HepG2 (cell line): ENCODE measurements around the gene THBS2. TPM values are rescaled to one million over a fixed set of nuclear protein-coding genes. Genes with fewer than 3 reads are reported as not detected.
A peak's percentile ranks its signal among the peaks of the same experiment; 100 is the strongest.

ENCODE experiments used
- ATAC-seq: fragments of 200-7000 bp; cut with Tn5 transposase; 3 replicates; pipeline ENCODE4 v1.9.1; 2020; ENCODE audit warnings: mild to moderate bottlenecking, moderate library complexity
- BruUV-seq: library from RNA; stranded (reverse); fragments of 400-500 nt; replicated peaks from 2 replicates; lab custom pipeline; 2021; lab: Mats Ljungman, UMichigan
- CTCF ChIA-PET: fragments of 300-600 bp; formaldehyde crosslinking; extraction: SDS; loops from one replicate; lab custom pipeline; 2021; ENCODE audit warnings: low total read pairs, inconsistent platforms, low intra/inter-chr PET ratio; lab: Yijun Ruan, JAX
- POLR2A ChIA-PET: fragments of 350-600 bp; sonication (Branson Sonifier 250); formaldehyde crosslinking; loops from one replicate; lab custom pipeline; 2020; ENCODE audit warnings: antibody characterized with exemption, inconsistent platforms; lab: Yijun Ruan, JAX
- DNase-seq: peaks from one replicate; pipeline ENCODE4 v3.0.0-alpha.2; 2015; ENCODE audit warnings: low spot score
- FAIRE-seq: peaks from 3 replicates; lab custom pipeline; 2011; peaks lifted over from hg19 to GRCh38; lab: Jason Lieb, UNC
- H2AFZ ChIP-seq: one replicate; pipeline ENCODE4 v1.6.1; 2011; ENCODE audit warnings: low read length, inconsistent platforms
- H3K27ac ChIP-seq: fragments of 300-600 bp; 3 replicates; pipeline ENCODE4 v1.8.0; 2011; ENCODE audit warnings: mixed run types, mild to moderate bottlenecking, mixed read lengths, low read length, inconsistent platforms; ENCODE audit not compliant: insufficient read depth; ENCODE audit errors: extremely low read length
- H3K27me3 ChIP-seq, 2 experiments: fragments of 200-600 bp in 1 of 2; 2 replicates in 1 of 2; 3 replicates in 1 of 2; pipeline versions ENCODE4 v1.6.0 to v1.8.0; 2011; ENCODE audit warnings: low read length in 2 of 2, mild to moderate bottlenecking in 2 of 2, moderate library complexity in 2 of 2, inconsistent platforms in 1 of 2; ENCODE audit not compliant: insufficient read depth in 2 of 2, control insufficient read depth in 1 of 2
- H3K36me3 ChIP-seq, 2 experiments: fragments of 200-600 bp in 1 of 2; replicated peaks in 1 of 2; 2 replicates in 1 of 2; 3 replicates in 1 of 2; pipeline versions ENCODE4 v1.5.1 to v1.8.0; 2011; ENCODE audit warnings: low read length in 2 of 2, inconsistent platforms in 1 of 2; ENCODE audit not compliant: insufficient read depth in 2 of 2, control insufficient read depth in 1 of 2
- H3K4me1 ChIP-seq: 2 replicates; pipeline ENCODE4 v1.5.1; 2012; ENCODE audit warnings: low read length, inconsistent platforms; ENCODE audit not compliant: insufficient read depth
- H3K4me2 ChIP-seq: 2 replicates; pipeline ENCODE4 v1.6.0; 2011; ENCODE audit warnings: low read depth, low read length, inconsistent platforms
- H3K4me3 ChIP-seq, 3 experiments: fragments of 200-600 bp in 1 of 3; sonication (generic), shearing (Covaris generic) in 1 of 3; replicated peaks in 1 of 3; 2 replicates each; pipeline ENCODE4 v1.5.1; 2011 to 2016; ENCODE audit warnings: low read length in 3 of 3, inconsistent platforms in 2 of 3, low read depth in 2 of 3, mild to moderate bottlenecking in 2 of 3, control low read depth in 1 of 3, mixed read lengths in 1 of 3; ENCODE audit not compliant: insufficient read depth in 1 of 3
- H3K79me2 ChIP-seq: one replicate; pipeline ENCODE4 v1.6.1; 2011; ENCODE audit warnings: low read length, inconsistent platforms; ENCODE audit not compliant: insufficient read depth
- H3K9ac ChIP-seq: 2 replicates; pipeline ENCODE4 v1.6.0; 2011; ENCODE audit warnings: mild to moderate bottlenecking, low read depth, low read length, inconsistent platforms; ENCODE audit not compliant: insufficient read depth
- H3K9me3 ChIP-seq: 2 replicates; pipeline ENCODE4 v1.5.1; 2012; ENCODE audit warnings: mild to moderate bottlenecking, low read length
- H4K20me1 ChIP-seq: 2 replicates; pipeline ENCODE4 v1.6.0; 2011; ENCODE audit warnings: inconsistent platforms, mild to moderate bottlenecking, low read length, moderate library complexity; ENCODE audit not compliant: insufficient read depth
- ESRRA ChIP-seq: sonication (generic); formaldehyde crosslinking; IDR thresholded peaks from 2 replicates; pipeline ENCODE4 v1.5.1; 2020; ENCODE audit warnings: mild to moderate bottlenecking, low read depth, missing genetic modification reagents
- JUN ChIP-seq: sonication (generic); formaldehyde crosslinking; IDR thresholded peaks from 2 replicates; pipeline ENCODE4 v1.4.0; 2020; ENCODE audit warnings: mild to moderate bottlenecking, missing genetic modification reagents
- PAF1 ChIP-seq: IDR thresholded peaks from 2 replicates; pipeline ENCODE4 v1.6.1; 2016; ENCODE audit warnings: missing genetic modification reagents, missing compliant biosample characterization
- ZNF878 ChIP-seq: sonication (generic); formaldehyde crosslinking; IDR thresholded peaks from 2 replicates; pipeline ENCODE4 v1.8.1; 2023; ENCODE audit warnings: mild to moderate bottlenecking, missing genetic modification reagents, moderate library complexity
- WGBS: methylation state at CpG from one replicate; pipeline ENCODE4 v1.1.6; 2017; ENCODE audit warnings: low lambda C conversion rate; 5-methylcytosine and 5-hydroxymethylcytosine counted together
- in situ Hi-C: cut with HindIII; loops from 2 replicates; pipeline ENCODE4 v1.10.0; 2017; ENCODE audit warnings: low pct_unique_long_range_greater_than_20kb; ENCODE audit not compliant: extremely low pct_ligation_motif_present
- intact Hi-C: fragments of 100-400 bp; cut with micrococcal nuclease; formaldehyde crosslinking; loops from one replicate; pipeline ENCODE4 v1.10.0; 2022; ENCODE audit not compliant: unreplicated experiment
- polyA plus RNA-seq, 8 experiments: library from polyadenylated mRNA; depleted of rRNA in 3 of 8; stranded (reverse) in 7 of 8; unstranded in 1 of 8; fragments of >200 nt; fragmentation: Illumina TruSeq in 4 of 8; extraction: Trizol in 4 of 8; gene quantifications; 2 replicates each; pipeline versions ENCODE4 v1.2.1 to v1.2.3, GENCODE V29; 2011 to 2016; ENCODE audit warnings: low read depth in 4 of 8, missing spikeins in 1 of 8, mixed read lengths in 1 of 8; ENCODE audit not compliant: insufficient read depth in 1 of 8
- total RNA-seq, 5 experiments: library from RNA; depleted of rRNA; stranded (reverse); fragments of >200 nt; fragmentation: Illumina TruSeq; extraction: Trizol; gene quantifications; 2 replicates each; pipeline ENCODE4 v1.2.3, GENCODE V29; 2016; ENCODE audit warnings: low read depth in 1 of 5
- TF ChIP-seq, protein P1 (sequence below): fragments of 450-650 bp; IDR thresholded peaks from 2 replicates; pipeline ENCODE4 v1.6.1; 2016
- TF ChIP-seq, protein P2 (sequence below): sonication (generic); formaldehyde crosslinking; IDR thresholded peaks from 2 replicates; pipeline ENCODE4 v1.4.0; 2020; ENCODE audit warnings: missing genetic modification reagents, borderline replicate concordance
- TF ChIP-seq, protein P3 (sequence below): sonication (generic); formaldehyde crosslinking; IDR thresholded peaks from 2 replicates; pipeline ENCODE4 v1.9.0; 2021; ENCODE audit warnings: missing genetic modification reagents, mild to moderate bottlenecking, borderline replicate concordance

THBS2 gene
- total and polyA plus RNA-seq, 2 of the 13 experiments (the other 11 are each of a cell fraction or from before 2014, with no cell fraction given): 0.12 to 0.15 TPM

DNA sequence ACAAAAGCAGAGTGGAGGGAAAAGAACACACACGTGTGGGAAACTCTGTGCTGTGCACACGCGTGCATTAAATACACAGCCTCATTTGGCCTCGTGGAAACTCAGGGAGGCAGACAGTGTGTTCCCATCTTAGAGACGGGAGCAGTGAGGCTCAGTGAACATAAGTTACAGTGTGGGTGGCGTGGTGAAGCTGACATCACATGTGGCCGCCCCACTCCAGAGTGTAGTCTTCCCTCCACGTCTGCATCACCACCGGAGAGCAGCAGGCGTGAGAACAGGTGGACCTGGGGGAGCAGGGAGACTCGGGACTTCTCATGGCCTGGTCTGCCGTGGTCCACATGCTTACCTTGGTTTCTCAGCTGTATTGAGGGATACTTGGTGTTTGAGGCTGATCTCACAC lies 51.7 kb downstream of the THBS2 start:
- Histone ChIP-seq H4K20me1 (no peaks in the 10 kb centered on the region), H2AFZ (no peak overlapping the region), H3K4me2 (no peak overlapping the region), H3K9ac (no peak overlapping the region), H3K79me2 (no peaks in the 10 kb centered on the region), H3K27ac (no peak overlapping the region), H3K27me3 (peaks cover 2 to 12% of the 10 kb centered on the region in 2 experiments; a peak in 2 of 5 replicates), H3K4me3 (no peak overlapping the region), H3K4me1 (no peaks in the 10 kb centered on the region), H3K36me3 (no peaks in the 10 kb centered on the region), H3K9me3 (peaks cover 8% of the 10 kb centered on the region; the same call in 1 of the 2 replicates)
- ATAC-seq: no peak
- no TSS peak for BruUV-seq
- no peak for DNase-seq
- WGBS: 35% methylated on average over 12 of the region's 12 CpGs
- TF ChIP-seq, protein P1, sequence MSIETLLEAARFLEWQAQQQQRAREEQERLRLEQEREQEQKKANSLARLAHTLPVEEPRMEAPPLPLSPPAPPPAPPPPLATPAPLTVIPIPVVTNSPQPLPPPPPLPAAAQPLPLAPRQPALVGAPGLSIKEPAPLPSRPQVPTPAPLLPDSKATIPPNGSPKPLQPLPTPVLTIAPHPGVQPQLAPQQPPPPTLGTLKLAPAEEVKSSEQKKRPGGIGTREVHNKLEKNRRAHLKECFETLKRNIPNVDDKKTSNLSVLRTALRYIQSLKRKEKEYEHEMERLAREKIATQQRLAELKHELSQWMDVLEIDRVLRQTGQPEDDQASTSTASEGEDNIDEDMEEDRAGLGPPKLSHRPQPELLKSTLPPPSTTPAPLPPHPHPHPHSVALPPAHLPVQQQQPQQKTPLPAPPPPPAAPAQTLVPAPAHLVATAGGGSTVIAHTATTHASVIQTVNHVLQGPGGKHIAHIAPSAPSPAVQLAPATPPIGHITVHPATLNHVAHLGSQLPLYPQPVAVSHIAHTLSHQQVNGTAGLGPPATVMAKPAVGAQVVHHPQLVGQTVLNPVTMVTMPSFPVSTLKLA: peak; percentile 51
- TF ChIP-seq PAF1 (CRISPR knock-in tag) (no peak), ESRRA (CRISPR knock-in tag) (no peak), JUN (CRISPR knock-in tag) (no peak), ZNF878 (CRISPR knock-in tag) (no peak)
- TF ChIP-seq, protein P2, sequence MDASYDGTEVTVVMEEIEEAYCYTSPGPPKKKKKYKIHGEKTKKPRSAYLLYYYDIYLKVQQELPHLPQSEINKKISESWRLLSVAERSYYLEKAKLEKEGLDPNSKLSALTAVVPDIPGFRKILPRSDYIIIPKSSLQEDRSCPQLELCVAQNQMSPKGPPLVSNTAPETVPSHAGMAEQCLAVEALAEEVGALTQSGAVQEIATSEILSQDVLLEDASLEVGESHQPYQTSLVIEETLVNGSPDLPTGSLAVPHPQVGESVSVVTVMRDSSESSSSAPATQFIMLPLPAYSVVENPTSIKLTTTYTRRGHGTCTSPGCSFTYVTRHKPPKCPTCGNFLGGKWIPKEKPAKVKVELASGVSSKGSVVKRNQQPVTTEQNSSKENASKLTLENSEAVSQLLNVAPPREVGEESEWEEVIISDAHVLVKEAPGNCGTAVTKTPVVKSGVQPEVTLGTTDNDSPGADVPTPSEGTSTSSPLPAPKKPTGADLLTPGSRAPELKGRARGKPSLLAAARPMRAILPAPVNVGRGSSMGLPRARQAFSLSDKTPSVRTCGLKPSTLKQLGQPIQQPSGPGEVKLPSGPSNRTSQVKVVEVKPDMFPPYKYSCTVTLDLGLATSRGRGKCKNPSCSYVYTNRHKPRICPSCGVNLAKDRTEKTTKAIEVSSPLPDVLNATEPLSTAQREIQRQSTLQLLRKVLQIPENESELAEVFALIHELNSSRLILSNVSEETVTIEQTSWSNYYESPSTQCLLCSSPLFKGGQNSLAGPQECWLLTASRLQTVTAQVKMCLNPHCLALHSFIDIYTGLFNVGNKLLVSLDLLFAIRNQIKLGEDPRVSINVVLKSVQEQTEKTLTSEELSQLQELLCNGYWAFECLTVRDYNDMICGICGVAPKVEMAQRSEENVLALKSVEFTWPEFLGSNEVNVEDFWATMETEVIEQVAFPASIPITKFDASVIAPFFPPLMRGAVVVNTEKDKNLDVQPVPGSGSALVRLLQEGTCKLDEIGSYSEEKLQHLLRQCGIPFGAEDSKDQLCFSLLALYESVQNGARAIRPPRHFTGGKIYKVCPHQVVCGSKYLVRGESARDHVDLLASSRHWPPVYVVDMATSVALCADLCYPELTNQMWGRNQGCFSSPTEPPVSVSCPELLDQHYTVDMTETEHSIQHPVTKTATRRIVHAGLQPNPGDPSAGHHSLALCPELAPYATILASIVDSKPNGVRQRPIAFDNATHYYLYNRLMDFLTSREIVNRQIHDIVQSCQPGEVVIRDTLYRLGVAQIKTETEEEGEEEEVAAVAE (CRISPR knock-in tag): no peak
- TF ChIP-seq, protein P3, sequence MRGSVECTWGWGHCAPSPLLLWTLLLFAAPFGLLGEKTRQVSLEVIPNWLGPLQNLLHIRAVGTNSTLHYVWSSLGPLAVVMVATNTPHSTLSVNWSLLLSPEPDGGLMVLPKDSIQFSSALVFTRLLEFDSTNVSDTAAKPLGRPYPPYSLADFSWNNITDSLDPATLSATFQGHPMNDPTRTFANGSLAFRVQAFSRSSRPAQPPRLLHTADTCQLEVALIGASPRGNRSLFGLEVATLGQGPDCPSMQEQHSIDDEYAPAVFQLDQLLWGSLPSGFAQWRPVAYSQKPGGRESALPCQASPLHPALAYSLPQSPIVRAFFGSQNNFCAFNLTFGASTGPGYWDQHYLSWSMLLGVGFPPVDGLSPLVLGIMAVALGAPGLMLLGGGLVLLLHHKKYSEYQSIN (CRISPR knock-in tag): no peak
- intact Hi-C loops (no loop called here), in situ Hi-C loops (no loop called here)
- ChIA-PET POLR2A (no interaction called here), CTCF (no interaction called here)
- FAIRE-seq: no peak
